SK-N-SH treated with all-trans-retinoic acid at 6 μM for 48 hours (cell line): ENCODE measurements around the gene DPEP1.

ENCODE experiments used
- ATAC-seq: fragments of 200-7000 bp; cut with Tn5 transposase; 3 replicates; pipeline ENCODE4 v1.9.1; 2020; ENCODE audit warnings: mild to moderate bottlenecking, moderate library complexity
- ARNTL ChIP-seq: fragments of 450-650 bp; formaldehyde crosslinking; IDR thresholded peaks from 2 replicates; pipeline ENCODE4 v1.5.0; 2020; ENCODE audit warnings: low read depth, mild to moderate bottlenecking, moderate library complexity, borderline replicate concordance
- BACH2 ChIP-seq: fragments of 250-450 bp; sonication (Bioruptor Pico); IDR thresholded peaks from 2 replicates; pipeline ENCODE4 v1.9.0; 2021; ENCODE audit warnings: mild to moderate bottlenecking, borderline replicate concordance
- CREB5 ChIP-seq: fragments of 250-450 bp; sonication (Bioruptor Pico); IDR thresholded peaks from 2 replicates; pipeline ENCODE4 v1.5.1; 2020; ENCODE audit warnings: low read depth, mild to moderate bottlenecking, moderate library complexity
- CSDC2 ChIP-seq: fragments of 250-450 bp; sonication (Bioruptor Pico); IDR thresholded peaks from 2 replicates; pipeline ENCODE4 v1.5.0; 2020; ENCODE audit warnings: mild to moderate bottlenecking, moderate library complexity
- CSRNP3 ChIP-seq: fragments of 250-450 bp; sonication (Bioruptor Pico); IDR thresholded peaks from 2 replicates; pipeline ENCODE4 v1.5.1; 2021; ENCODE audit warnings: mild to moderate bottlenecking, moderate library complexity
- ESRRG ChIP-seq: fragments of 250-450 bp; sonication (Bioruptor Pico); IDR thresholded peaks from 2 replicates; pipeline ENCODE4 v1.6.1; 2021; ENCODE audit warnings: mild to moderate bottlenecking
- GLIS3 ChIP-seq: fragments of 250-450 bp; sonication (Bioruptor Pico); IDR thresholded peaks from 2 replicates; pipeline ENCODE4 v1.5.0; 2020; ENCODE audit warnings: mild to moderate bottlenecking, moderate library complexity
- ISL1 ChIP-seq: fragments of 250-450 bp; sonication (Bioruptor Pico); IDR thresholded peaks from 2 replicates; pipeline ENCODE4 v2.1.2; 2022; ENCODE audit warnings: mild to moderate bottlenecking, moderate library complexity
- OSR1 ChIP-seq: fragments of 250-450 bp; sonication (Bioruptor Pico); IDR thresholded peaks from 2 replicates; pipeline ENCODE4 v1.8.0; 2022; ENCODE audit warnings: moderate library complexity, mild to moderate bottlenecking, inconsistent platforms
- PATZ1 ChIP-seq: fragments of 250-450 bp; sonication (Bioruptor Pico); IDR thresholded peaks from 2 replicates; pipeline ENCODE4 v1.8.0; 2020; ENCODE audit warnings: mild to moderate bottlenecking, moderate library complexity, borderline replicate concordance
- POU6F1 ChIP-seq: fragments of 250-450 bp; sonication (Bioruptor Pico); IDR thresholded peaks from 2 replicates; pipeline ENCODE4 v1.8.0; 2021; ENCODE audit warnings: low read depth, mild to moderate bottlenecking, moderate library complexity, borderline replicate concordance
- PPARA ChIP-seq: fragments of 250-450 bp; sonication (Bioruptor Pico); IDR thresholded peaks from 2 replicates; pipeline ENCODE4 v1.5.0; 2020; ENCODE audit warnings: mild to moderate bottlenecking, borderline replicate concordance
- RARB ChIP-seq: fragments of 250-450 bp; sonication (Bioruptor Pico); IDR thresholded peaks from 2 replicates; pipeline ENCODE4 v1.8.0; 2021; ENCODE audit warnings: mild to moderate bottlenecking, moderate library complexity
- SNAI2 ChIP-seq: fragments of 250-450 bp; sonication (Bioruptor Pico); IDR thresholded peaks from 2 replicates; pipeline ENCODE4 v1.5.0; 2020; ENCODE audit warnings: mild to moderate bottlenecking, moderate library complexity
- TCF4 ChIP-seq: fragments of 250-450 bp; sonication (Bioruptor Pico); IDR thresholded peaks from 2 replicates; pipeline ENCODE4 v1.8.0; 2021; ENCODE audit warnings: mild to moderate bottlenecking, moderate library complexity, borderline replicate concordance
- TOX ChIP-seq: fragments of 250-450 bp; sonication (Bioruptor Pico); IDR thresholded peaks from 2 replicates; pipeline ENCODE4 v1.8.0; 2021; ENCODE audit warnings: mild to moderate bottlenecking, moderate library complexity, borderline replicate concordance
- TSHZ2 ChIP-seq: fragments of 250-450 bp; sonication (Bioruptor Pico); IDR thresholded peaks from 2 replicates; pipeline ENCODE4 v1.5.0; 2020; ENCODE audit warnings: mild to moderate bottlenecking, moderate library complexity
- ZC3H10 ChIP-seq: fragments of 250-450 bp; sonication (Bioruptor Pico); IDR thresholded peaks from 2 replicates; pipeline ENCODE4 v1.5.1; 2021; ENCODE audit warnings: mild to moderate bottlenecking, moderate library complexity
- ZFP3 ChIP-seq: fragments of 250-450 bp; sonication (Bioruptor Pico); IDR thresholded peaks from 2 replicates; pipeline ENCODE4 v1.5.0; 2020; ENCODE audit warnings: mild to moderate bottlenecking, moderate library complexity
- ZFP30 ChIP-seq: fragments of 450-650 bp; formaldehyde crosslinking; IDR thresholded peaks from 2 replicates; pipeline ENCODE4 v1.5.0; 2022; ENCODE audit warnings: mild to moderate bottlenecking, moderate library complexity
- ZNF565 ChIP-seq: fragments of 450-650 bp; formaldehyde crosslinking; conservative IDR thresholded peaks from 2 replicates; pipeline ENCODE4 v1.5.0; 2020; ENCODE audit warnings: low read depth, mild to moderate bottlenecking, moderate library complexity
- ZNF70 ChIP-seq: fragments of 450-650 bp; formaldehyde crosslinking; IDR thresholded peaks from 2 replicates; pipeline ENCODE4 v1.5.0; 2020; ENCODE audit warnings: mild to moderate bottlenecking, moderate library complexity
- ZNF8 ChIP-seq: fragments of 450-650 bp; formaldehyde crosslinking; IDR thresholded peaks from 2 replicates; pipeline ENCODE4 v1.5.0; 2020; ENCODE audit warnings: mild to moderate bottlenecking, moderate library complexity

The DPEP1 gene

GRCh38 chr16:89572073-89572484, 41.4 kb upstream of the DPEP1 start:
- no peak for ATAC-seq
- TF ChIP-seq ZNF70 (CRISPR knock-in tag) = no peak
- no peak for TF ChIP-seq TOX (CRISPR knock-in tag)
- no peak for TF ChIP-seq TCF4
- no peak for TF ChIP-seq PPARA (CRISPR knock-in tag)
- TF ChIP-seq, all 23 proteins: peak for 0

- TF ChIP-seq ZC3H10 (CRISPR knock-in tag) (no peak), PPARA (CRISPR knock-in tag) (no peak), GLIS3 (no peak), SNAI2 (CRISPR knock-in tag) (no peak), ARNTL (CRISPR knock-in tag) (no peak), PATZ1 (no peak), CSRNP3 (no peak), ZFP3 (CRISPR knock-in tag) (no peak), POU6F1 (CRISPR knock-in tag) (no peak), RARB (no peak), TCF4 (no peak), OSR1 (no peak)
- TF ChIP-seq, all 23 proteins: peak for 0
- ATAC-seq = no peak
Observed at GRCh38 chr16:89572485-89573205, 40.8 kb upstream of the DPEP1 start.

- no peak for TF ChIP-seq CSDC2
- no peak for TF ChIP-seq SNAI2 (CRISPR knock-in tag)
- no peak for TF ChIP-seq TOX (CRISPR knock-in tag)
- no peak for TF ChIP-seq ZNF565 (CRISPR knock-in tag)
- no peak for TF ChIP-seq ZFP30 (CRISPR knock-in tag)
- TF ChIP-seq PATZ1 = no peak
- no peak for TF ChIP-seq ZFP3 (CRISPR knock-in tag)
- TF ChIP-seq BACH2 = no peak
- no peak for TF ChIP-seq OSR1
- no peak for TF ChIP-seq ZNF8
- no peak for TF ChIP-seq ESRRG
- no peak for TF ChIP-seq RARB
- TF ChIP-seq ISL1 (CRISPR knock-in tag) = no peak
- TF ChIP-seq CREB5 (CRISPR knock-in tag) = no peak
- TF ChIP-seq PPARA (CRISPR knock-in tag) = no peak
- TF ChIP-seq TSHZ2 (CRISPR knock-in tag) = no peak
- no peak for TF ChIP-seq POU6F1 (CRISPR knock-in tag)
- TF ChIP-seq ZNF70 (CRISPR knock-in tag) = no peak
- ATAC-seq = no peak
Observed at GRCh38 chr16:89573826-89574680, 39.4 kb upstream of the DPEP1 start.
